ENCODE data around the gene PEMT. TPM values are rescaled to one million over a fixed set of nuclear protein-coding genes. Genes with fewer than 3 reads are reported as not detected.

Gene PEMT
- total RNA-seq, 1 experiment from 2014 or later = 29.5 TPM

DNA sequence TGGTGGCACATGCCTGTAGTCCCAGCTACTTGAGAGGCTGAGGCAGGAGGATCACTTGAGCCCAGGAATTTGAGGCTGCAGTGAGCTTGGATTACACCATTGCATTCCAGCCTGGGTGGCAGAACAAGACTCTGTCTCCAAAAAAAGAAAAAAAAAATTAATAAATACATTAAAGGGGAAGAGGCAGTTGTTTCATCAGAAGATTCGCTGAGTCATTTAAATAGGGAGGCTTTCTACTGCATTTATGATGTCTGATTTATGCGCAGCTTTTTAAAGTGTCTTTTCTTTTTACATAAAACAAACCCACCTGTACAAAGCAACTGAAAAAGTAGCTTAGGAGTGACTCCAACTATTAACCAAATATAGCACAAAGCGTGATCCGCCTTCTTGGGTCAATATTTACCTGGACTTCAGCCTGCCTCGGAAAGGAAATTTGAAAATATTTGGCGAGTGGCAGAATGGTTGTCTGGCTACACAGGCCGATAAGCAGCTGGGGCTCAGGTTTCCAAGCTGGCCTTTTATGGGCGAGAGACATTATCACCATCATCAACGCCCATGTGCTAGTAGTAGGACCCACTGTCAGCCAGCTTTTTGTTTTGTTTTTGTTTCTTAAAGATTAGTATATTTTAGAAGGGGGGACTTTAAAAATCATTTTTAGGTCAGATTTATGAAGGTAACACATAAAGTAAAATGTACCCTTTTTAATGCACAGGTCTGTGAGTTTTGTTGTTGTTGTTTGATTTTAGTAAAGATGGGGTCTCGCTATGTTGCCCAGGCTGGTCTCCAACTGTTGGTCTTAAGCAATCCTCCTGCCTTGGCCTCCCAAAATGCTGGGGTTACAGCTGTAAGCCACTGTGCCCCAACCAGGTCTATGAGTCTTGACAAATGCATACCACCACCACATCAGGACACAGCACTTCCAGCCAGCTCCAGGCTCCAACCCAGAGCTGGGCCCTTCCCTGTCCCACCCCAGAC is 52.8 kb downstream of the PEMT start:
- ChIA-PET POLR2A (interaction anchor here (0.5 to 1.9 kb wide), 5 partner anchors 9 to 297 kb away, joined by 3 to 38 read pairs (median 3); partner anchors contain the start of genes COPS3 and RASD1), CTCF (interaction anchor here (0.5 to 2.0 kb wide), 12 partner anchors 15 to 183 kb away, joined by 3 to 33 read pairs (median 4); partner anchors contain the start of genes PEMT and RASD1)
- H3K4me3 Mint-ChIP-seq (ENCODE audit: unreplicated experiment) = peak overlapping the region; percentile 27
- peaks cover 42% of the 10 kb centered on the region for H3K4me1 ChIP-seq
- no peak overlapping the region for H3K4me3 ChIP-seq (ENCODE audit: low read depth, low read length)
- no peaks in the 10 kb centered on the region for H3K36me3 ChIP-seq (ENCODE audit: control insufficient read depth, insufficient read depth, low read length)
- TF ChIP-seq, protein P1, sequence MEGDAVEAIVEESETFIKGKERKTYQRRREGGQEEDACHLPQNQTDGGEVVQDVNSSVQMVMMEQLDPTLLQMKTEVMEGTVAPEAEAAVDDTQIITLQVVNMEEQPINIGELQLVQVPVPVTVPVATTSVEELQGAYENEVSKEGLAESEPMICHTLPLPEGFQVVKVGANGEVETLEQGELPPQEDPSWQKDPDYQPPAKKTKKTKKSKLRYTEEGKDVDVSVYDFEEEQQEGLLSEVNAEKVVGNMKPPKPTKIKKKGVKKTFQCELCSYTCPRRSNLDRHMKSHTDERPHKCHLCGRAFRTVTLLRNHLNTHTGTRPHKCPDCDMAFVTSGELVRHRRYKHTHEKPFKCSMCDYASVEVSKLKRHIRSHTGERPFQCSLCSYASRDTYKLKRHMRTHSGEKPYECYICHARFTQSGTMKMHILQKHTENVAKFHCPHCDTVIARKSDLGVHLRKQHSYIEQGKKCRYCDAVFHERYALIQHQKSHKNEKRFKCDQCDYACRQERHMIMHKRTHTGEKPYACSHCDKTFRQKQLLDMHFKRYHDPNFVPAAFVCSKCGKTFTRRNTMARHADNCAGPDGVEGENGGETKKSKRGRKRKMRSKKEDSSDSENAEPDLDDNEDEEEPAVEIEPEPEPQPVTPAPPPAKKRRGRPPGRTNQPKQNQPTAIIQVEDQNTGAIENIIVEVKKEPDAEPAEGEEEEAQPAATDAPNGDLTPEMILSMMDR (IDR thresholded peaks at IDR 0.05; ENCODE audit: insufficient read depth in 1 of 2, low read depth in 1 of 2, low read length in 1 of 2, severe bottlenecking in 1 of 2, unreplicated experiment in 1 of 2) = no peak
- no peaks in the 10 kb centered on the region for H3K27me3 Mint-ChIP-seq (ENCODE audit: insufficient read depth, unreplicated experiment)
- intact Hi-C loops (cut with micrococcal nuclease; ENCODE audit: unreplicated experiment) = loop anchor here (1.0 kb wide), 3 partner anchors 30 to 92 kb away; partner anchors contain the start of gene RASD1
- H3K9me3 ChIP-seq = no peaks in the 10 kb centered on the region
- peaks cover 4% of the 10 kb centered on the region for H3K36me3 Mint-ChIP-seq (ENCODE audit: insufficient read depth, unreplicated experiment)
- peak overlapping the region; percentile 90 for H3K27ac Mint-ChIP-seq (ENCODE audit: unreplicated experiment)
- peaks cover 19% of the 10 kb centered on the region for H3K4me1 Mint-ChIP-seq (ENCODE audit: low read depth, unreplicated experiment)
- H3K27me3 ChIP-seq (replicated peaks; ENCODE audit: control insufficient read depth, insufficient read depth, low read length) = no peaks in the 10 kb centered on the region
- no peaks in the 10 kb centered on the region for H3K9me3 Mint-ChIP-seq (ENCODE audit: unreplicated experiment)
- peak; percentile 92 for DNase-seq
- no TSS peak for BruUV-seq (replicated peaks)

DNA sequence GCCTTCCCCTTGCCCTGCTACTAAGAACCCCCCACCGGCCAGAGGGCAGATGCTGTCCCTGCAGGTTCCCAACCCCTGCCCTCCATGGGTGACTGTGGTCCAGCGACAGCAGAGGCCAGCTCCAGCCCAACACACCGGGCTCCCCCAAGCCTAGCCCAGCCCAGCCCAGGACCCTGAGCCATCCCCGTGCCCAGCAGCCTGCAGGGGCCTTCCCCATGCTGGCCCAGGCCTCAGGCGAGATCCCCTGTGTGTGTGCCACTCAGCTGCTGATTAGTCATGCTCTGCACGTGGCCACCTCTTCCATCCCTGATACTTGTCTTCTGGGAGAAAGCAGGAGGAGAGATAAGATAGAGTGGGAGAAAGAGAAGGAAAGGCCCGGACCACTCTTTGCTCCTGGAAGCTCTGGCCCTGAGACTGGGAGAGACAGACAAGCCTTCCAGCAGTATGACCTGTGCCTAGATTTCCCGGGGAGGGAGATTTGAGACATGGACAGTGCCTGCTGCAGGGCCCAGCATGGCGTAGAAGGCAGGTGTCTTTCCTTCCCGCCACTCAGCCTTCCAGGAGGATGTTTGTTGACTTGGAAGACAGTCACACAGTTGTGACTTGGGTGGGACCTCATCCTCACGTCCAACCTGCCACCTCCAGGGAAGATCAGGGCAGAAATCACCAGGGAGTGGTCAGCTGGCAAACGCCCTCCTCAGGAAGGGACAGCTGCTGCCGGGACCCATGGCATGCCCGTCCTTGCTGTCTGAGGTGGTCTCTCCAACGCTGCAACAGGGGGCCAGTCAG is 54.0 kb downstream of the PEMT start:
- peaks cover 19% of the 10 kb centered on the region for H3K4me1 Mint-ChIP-seq (ENCODE audit: low read depth, unreplicated experiment)
- peaks cover 4% of the 10 kb centered on the region for H3K36me3 Mint-ChIP-seq (ENCODE audit: insufficient read depth, unreplicated experiment)
- no peaks in the 10 kb centered on the region for H3K9me3 ChIP-seq
- H3K36me3 ChIP-seq (ENCODE audit: control insufficient read depth, insufficient read depth, low read length) = no peaks in the 10 kb centered on the region
- peak overlapping the region; percentile 18 for H3K4me3 Mint-ChIP-seq (ENCODE audit: unreplicated experiment)
- no peak for DNase-seq
- TF ChIP-seq, protein P1 (IDR thresholded peaks at IDR 0.05; ENCODE audit: insufficient read depth in 1 of 2, low read depth in 1 of 2, low read length in 1 of 2, severe bottlenecking in 1 of 2, unreplicated experiment in 1 of 2) = no peak
- no peaks in the 10 kb centered on the region for H3K27me3 Mint-ChIP-seq (ENCODE audit: insufficient read depth, unreplicated experiment)
- H3K4me1 ChIP-seq = peaks cover 42% of the 10 kb centered on the region
- intact Hi-C loops (cut with micrococcal nuclease; ENCODE audit: unreplicated experiment) = loop anchor here (1.0 kb wide), 4 partner anchors 29 to 91 kb away; partner anchors contain the start of gene RASD1
- ChIA-PET CTCF (interaction anchor here (1.4 to 2.0 kb wide), 3 partner anchors 37 to 76 kb away, joined by 7 to 33 read pairs (median 11); partner anchors contain the start of gene RASD1), POLR2A (interaction anchor here (0.6 kb wide), 1 partner anchor 278 kb away, joined by 4 read pairs; no protein-coding TSS in a partner anchor)
- no peaks in the 10 kb centered on the region for H3K27me3 ChIP-seq (replicated peaks; ENCODE audit: control insufficient read depth, insufficient read depth, low read length)
- no TSS peak for BruUV-seq (replicated peaks)
- H3K27ac Mint-ChIP-seq (ENCODE audit: unreplicated experiment) = peak overlapping the region; percentile 90
- no peak overlapping the region for H3K4me3 ChIP-seq (ENCODE audit: low read depth, low read length)
- no peaks in the 10 kb centered on the region for H3K9me3 Mint-ChIP-seq (ENCODE audit: unreplicated experiment)

DNA sequence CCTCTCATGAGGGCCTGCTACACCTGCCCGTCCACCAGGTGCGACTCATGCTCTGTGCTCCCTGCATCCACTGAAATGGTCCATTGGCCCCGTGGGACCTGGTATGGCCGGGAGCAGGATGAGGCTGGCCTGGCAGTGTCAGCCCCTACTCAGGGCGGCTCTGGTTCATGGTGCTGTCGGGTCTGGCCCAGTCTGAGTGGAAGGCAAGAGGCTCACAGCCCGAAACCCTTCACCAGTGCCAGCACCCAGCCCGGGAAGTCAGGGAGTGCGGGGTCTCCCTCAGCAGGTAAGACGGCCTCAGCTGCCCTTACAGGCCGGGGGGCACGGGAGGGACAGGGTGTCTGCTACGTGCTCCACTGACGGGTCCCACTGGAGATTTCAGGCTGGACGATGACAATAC is 54.8 kb downstream of the PEMT start:
- Mint-ChIP-seq H3K9me3 (ENCODE audit: unreplicated experiment) (no peaks in the 10 kb centered on the region), H3K4me1 (ENCODE audit: low read depth, unreplicated experiment) (peaks cover 19% of the 10 kb centered on the region), H3K4me3 (ENCODE audit: unreplicated experiment) (no peak overlapping the region), H3K27me3 (ENCODE audit: insufficient read depth, unreplicated experiment) (no peaks in the 10 kb centered on the region), H3K27ac (ENCODE audit: unreplicated experiment) (peak overlapping the region; percentile 90), H3K36me3 (ENCODE audit: insufficient read depth, unreplicated experiment) (peaks cover 4% of the 10 kb centered on the region)
- intact Hi-C loops (cut with micrococcal nuclease; ENCODE audit: unreplicated experiment) = loop anchor here (1.0 kb wide), 1 partner anchor 28 kb away; no protein-coding TSS in a partner anchor
- no peaks in the 10 kb centered on the region for H3K27me3 ChIP-seq (replicated peaks; ENCODE audit: control insufficient read depth, insufficient read depth, low read length)
- H3K36me3 ChIP-seq (ENCODE audit: control insufficient read depth, insufficient read depth, low read length) = no peaks in the 10 kb centered on the region
- TF ChIP-seq, protein P1 (IDR thresholded peaks at IDR 0.05; ENCODE audit: insufficient read depth in 1 of 2, low read depth in 1 of 2, low read length in 1 of 2, severe bottlenecking in 1 of 2, unreplicated experiment in 1 of 2) = no peak
- POLR2A ChIA-PET = interaction anchor here (0.6 kb wide), 1 partner anchor 277 kb away, joined by 4 read pairs; no protein-coding TSS in a partner anchor
- CTCF ChIA-PET = no interaction called here
- BruUV-seq (replicated peaks) = no TSS peak
- no peak overlapping the region for H3K4me3 ChIP-seq (ENCODE audit: low read depth, low read length)
- peaks cover 42% of the 10 kb centered on the region for H3K4me1 ChIP-seq
- no peak for DNase-seq
- H3K9me3 ChIP-seq = no peaks in the 10 kb centered on the region; the same call in 1 of the 2 replicates
